ENCODE data around the gene NAA38.
"Not testable (repeated sequence)": the region's sequence is repeated elsewhere in the genome, so short reads cannot be mapped to it uniquely, and the experiment has no call there.

NAA38 gene

GRCh38 chr17:7823581-7824001, 33.8 kb downstream of the NAA38 start:
- no peak for DNase-seq (ENCODE audit: low read depth)

- no peak for DNase-seq (ENCODE audit: low read depth)
These were observed 35.2 kb downstream of the NAA38 start for GRCh38 chr17:7822126-7822525.

- no peak for DNase-seq (ENCODE audit: low read depth)
These were observed 37.1 kb downstream of the NAA38 start for GRCh38 chr17:7820231-7820630.

GRCh38 chr17:7818746-7819645, 38.4 kb downstream of the NAA38 start:
- no peak for DNase-seq (ENCODE audit: low read depth)

- DNase-seq (ENCODE audit: low read depth) = no peak
These were observed 39.3 kb downstream of the NAA38 start for GRCh38 chr17:7818026-7818425.

GRCh38 chr17:7817643-7817964, 39.8 kb downstream of the NAA38 start:
- DNase-seq (ENCODE audit: low read depth) = no peak

- no peak for DNase-seq (ENCODE audit: low read depth)
These were observed 40.3 kb downstream of the NAA38 start for GRCh38 chr17:7816926-7817642.

- no peak for DNase-seq (ENCODE audit: low read depth)
These were observed 42.4 kb downstream of the NAA38 start for GRCh38 chr17:7814969-7815368.

GRCh38 chr17:7811251-7811650, 46.1 kb downstream of the NAA38 start:
- no peak for DNase-seq (ENCODE audit: low read depth)

- not testable (repeated sequence) for DNase-seq (ENCODE audit: low read depth)
These were observed 47.5 kb downstream of the NAA38 start for GRCh38 chr17:7809791-7810343.

- DNase-seq (ENCODE audit: low read depth) = no peak
These were observed 48.1 kb downstream of the NAA38 start for GRCh38 chr17:7809086-7809790.

GRCh38 chr17:7807206-7807605, 50.2 kb downstream of the NAA38 start:
- DNase-seq (ENCODE audit: low read depth) = no peak
